Neural cell (in vitro differentiated cells): ENCODE results near the gene KLF13. TPM values are rescaled to one million over a fixed set of nuclear protein-coding genes. Genes with fewer than 3 reads are reported as not detected.
A peak's percentile ranks its signal among the peaks of the same experiment; 100 is the strongest.

ENCODE experiments used
- H2AFZ ChIP-seq: fragments of 200-600, 300-800 bp; sonication (generic), shearing (Covaris generic); 2 replicates; pipeline ENCODE4 v1.6.0; 2014; ENCODE audit warnings: low read depth, mild to moderate bottlenecking, antibody characterized with exemption, low read length, moderate library complexity
- H3F3A ChIP-seq: fragments of 200-600 bp; shearing (Covaris generic); 2 replicates; pipeline ENCODE4 v1.6.1; 2016; ENCODE audit warnings: mild to moderate bottlenecking, moderate library complexity, mixed read lengths, antibody characterized with exemption, low read length; ENCODE audit not compliant: insufficient read depth, poor library complexity, severe bottlenecking
- H3K27ac ChIP-seq: fragments of 200-600, 300-800 bp; sonication (generic), shearing (Covaris generic); 2 replicates; pipeline ENCODE4 v1.5.1; 2014; ENCODE audit warnings: mild to moderate bottlenecking, low read length, moderate library complexity
- H3K27me3 ChIP-seq: fragments of 300-800, 200-600 bp; sonication (generic), shearing (Covaris generic); 2 replicates; pipeline ENCODE4 v1.6.0; 2014; ENCODE audit warnings: mild to moderate bottlenecking, low read depth, low read length, moderate library complexity; ENCODE audit not compliant: insufficient read depth
- H3K36me3 ChIP-seq: fragments of 300-800, 200-600 bp; sonication (generic), shearing (Covaris generic); 2 replicates; pipeline ENCODE4 v1.5.1; 2014; ENCODE audit warnings: mild to moderate bottlenecking, antibody characterized with exemption, low read length, moderate library complexity; ENCODE audit not compliant: insufficient read depth
- H3K4me2 ChIP-seq: fragments of 300-800, 200-600 bp; sonication (generic), shearing (Covaris generic); 2 replicates; pipeline ENCODE4 v1.6.0; 2014; ENCODE audit warnings: mild to moderate bottlenecking, low read length
- H3K4me3 ChIP-seq: fragments of 300-800, 200-600 bp; sonication (generic), shearing (Covaris generic); 2 replicates; pipeline ENCODE4 v1.5.1; 2014; ENCODE audit warnings: mild to moderate bottlenecking, low read length, moderate library complexity
- H3K79me2 ChIP-seq: fragments of 200-600 bp; shearing (Covaris generic); replicated peaks from 2 replicates; pipeline ENCODE4 v1.6.0; 2014; ENCODE audit warnings: mild to moderate bottlenecking, low read length, moderate library complexity; ENCODE audit not compliant: insufficient read depth
- H3K9ac ChIP-seq: fragments of 300-800, 200-600 bp; sonication (generic), shearing (Covaris generic); 2 replicates; pipeline ENCODE4 v1.6.1; 2016; ENCODE audit warnings: mild to moderate bottlenecking, low read length, mixed read lengths
- H3K9me2 ChIP-seq: fragments of 200-600 bp; shearing (Covaris generic); 2 replicates; pipeline ENCODE4 v1.6.1; 2016; ENCODE audit warnings: mild to moderate bottlenecking, low read length, mixed read lengths; ENCODE audit not compliant: insufficient read depth
- H3K9me3 ChIP-seq: fragments of 200-600, 300-800 bp; sonication (generic), shearing (Covaris generic); 2 replicates; pipeline ENCODE4 v1.6.1; 2016; ENCODE audit warnings: mild to moderate bottlenecking, mixed run types, low read length, moderate library complexity, mixed read lengths
- H4K20me1 ChIP-seq: fragments of 200-600 bp; shearing (Covaris generic); 2 replicates; pipeline ENCODE4 v1.6.1; 2016; ENCODE audit warnings: mild to moderate bottlenecking, mixed run types; ENCODE audit not compliant: insufficient read depth
- EP300 ChIP-seq: fragments of 450-650 bp; conservative IDR thresholded peaks from 2 replicates; pipeline ENCODE4 v1.6.1; 2014; ENCODE audit warnings: antibody characterized with exemption, mild to moderate bottlenecking, moderate library complexity; ENCODE audit not compliant: poor library complexity, severe bottlenecking
- EZH2 ChIP-seq: fragments of 200-600, 300-800 bp; shearing (Covaris generic), sonication (generic); IDR thresholded peaks from 2 replicates; pipeline ENCODE4 v1.6.1; 2014; ENCODE audit warnings: antibody characterized with exemption, low read length, borderline replicate concordance, mild to moderate bottlenecking; ENCODE audit not compliant: insufficient read depth, poor library complexity, severe bottlenecking
- MXI1 ChIP-seq: fragments of 450-650 bp; conservative IDR thresholded peaks from 2 replicates; pipeline ENCODE4 v1.6.1; 2014; ENCODE audit warnings: antibody characterized with exemption, mild to moderate bottlenecking; ENCODE audit not compliant: poor library complexity, severe bottlenecking
- POLR2AphosphoS5 ChIP-seq: IDR thresholded peaks from 2 replicates; pipeline ENCODE4 v1.6.1; 2012
- RAD21 ChIP-seq: fragments of 450-650 bp; conservative IDR thresholded peaks from 2 replicates; pipeline ENCODE4 v1.6.1; 2014; ENCODE audit warnings: antibody characterized with exemption, mild to moderate bottlenecking, moderate library complexity
- REST ChIP-seq: IDR thresholded peaks from 2 replicates; pipeline ENCODE4 v1.6.1; 2012; ENCODE audit warnings: borderline replicate concordance
- SMC3 ChIP-seq: fragments of 450-650 bp; conservative IDR thresholded peaks from 2 replicates; pipeline ENCODE4 v1.6.1; 2014; ENCODE audit warnings: antibody characterized with exemption, mild to moderate bottlenecking, moderate library complexity; ENCODE audit not compliant: poor library complexity
- TAF1 ChIP-seq: IDR thresholded peaks from 2 replicates; pipeline ENCODE4 v1.6.1; 2012; ENCODE audit warnings: low read depth
- polyA minus RNA-seq: library from RNA; depleted of rRNA, polyadenylated mRNA; stranded (reverse); fragments of >200 nt; gene quantifications from 2 replicates; pipeline ENCODE4 v1.2.3, GENCODE V29; 2014
- polyA plus RNA-seq: library from polyadenylated mRNA; depleted of rRNA; stranded (reverse); fragments of >200 nt; gene quantifications from 2 replicates; pipeline ENCODE4 v1.2.3, GENCODE V29; 2014
- TF ChIP-seq, protein P1 (sequence below): fragments of 450-650 bp; IDR thresholded peaks from 2 replicates; pipeline ENCODE4 v1.5.1; 2014; ENCODE audit warnings: antibody characterized with exemption, mild to moderate bottlenecking, moderate library complexity; ENCODE audit not compliant: poor library complexity, severe bottlenecking

The KLF13 gene
- 17.0 and 26.1 TPM in 2 replicates for polyA plus RNA-seq
- polyA minus RNA-seq = 33.4 and 41.0 TPM in 2 replicates

GRCh38 chr15:31326156-31326874 lies at the start of gene KLF13:
TSS of gene KLF13 (plus strand) at chr15:31326835. CDS start at chr15:31327213, 378 bp downstream.
- peaks cover 27% of the 10 kb centered on the region for H4K20me1 ChIP-seq
- H3K27me3 ChIP-seq = no peaks in the 10 kb centered on the region
- peak within 1 kb of the TSS; percentile 93 for H3K9ac ChIP-seq
- peak; percentile 42 for TF ChIP-seq RAD21
- TF ChIP-seq MXI1 = peak; percentile 66
- TF ChIP-seq, protein P1, sequence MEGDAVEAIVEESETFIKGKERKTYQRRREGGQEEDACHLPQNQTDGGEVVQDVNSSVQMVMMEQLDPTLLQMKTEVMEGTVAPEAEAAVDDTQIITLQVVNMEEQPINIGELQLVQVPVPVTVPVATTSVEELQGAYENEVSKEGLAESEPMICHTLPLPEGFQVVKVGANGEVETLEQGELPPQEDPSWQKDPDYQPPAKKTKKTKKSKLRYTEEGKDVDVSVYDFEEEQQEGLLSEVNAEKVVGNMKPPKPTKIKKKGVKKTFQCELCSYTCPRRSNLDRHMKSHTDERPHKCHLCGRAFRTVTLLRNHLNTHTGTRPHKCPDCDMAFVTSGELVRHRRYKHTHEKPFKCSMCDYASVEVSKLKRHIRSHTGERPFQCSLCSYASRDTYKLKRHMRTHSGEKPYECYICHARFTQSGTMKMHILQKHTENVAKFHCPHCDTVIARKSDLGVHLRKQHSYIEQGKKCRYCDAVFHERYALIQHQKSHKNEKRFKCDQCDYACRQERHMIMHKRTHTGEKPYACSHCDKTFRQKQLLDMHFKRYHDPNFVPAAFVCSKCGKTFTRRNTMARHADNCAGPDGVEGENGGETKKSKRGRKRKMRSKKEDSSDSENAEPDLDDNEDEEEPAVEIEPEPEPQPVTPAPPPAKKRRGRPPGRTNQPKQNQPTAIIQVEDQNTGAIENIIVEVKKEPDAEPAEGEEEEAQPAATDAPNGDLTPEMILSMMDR = no peak
- no peak for TF ChIP-seq EZH2
- no peak for TF ChIP-seq SMC3
- TF ChIP-seq EP300 = peak; percentile 48
- TF ChIP-seq REST = peak; percentile 29
- peak; percentile 75 for TF ChIP-seq TAF1
- peak; percentile 91 for TF ChIP-seq POLR2AphosphoS5
- H3K9me2 ChIP-seq = no peaks in the 10 kb centered on the region
- H3F3A ChIP-seq = no peaks in the 10 kb centered on the region
- H3K79me2 ChIP-seq = peaks cover 33% of the 10 kb centered on the region
- H3K9me3 ChIP-seq = no peaks in the 10 kb centered on the region
- peak within 1 kb of the TSS; percentile 63 for H2AFZ ChIP-seq
- H3K36me3 ChIP-seq = no peaks in the 10 kb centered on the region
- H3K4me3 ChIP-seq = peak within 1 kb of the TSS; percentile 93
- peak within 1 kb of the TSS; percentile 84 for H3K27ac ChIP-seq
- peak within 1 kb of the TSS; percentile 4 for H3K4me2 ChIP-seq

GRCh38 chr15:31277335-31278060 lies 49.1 kb upstream of the KLF13 start:
- H3K79me2 ChIP-seq = no peaks in the 10 kb centered on the region
- no peaks in the 10 kb centered on the region for H4K20me1 ChIP-seq
- H2AFZ ChIP-seq = no peak overlapping the region
- H3K27me3 ChIP-seq = no peaks in the 10 kb centered on the region
- no peaks in the 10 kb centered on the region for H3K9me3 ChIP-seq
- no peak overlapping the region for H3K9ac ChIP-seq
- no peak overlapping the region for H3K4me3 ChIP-seq
- no peak overlapping the region for H3K4me2 ChIP-seq
- no peak for TF ChIP-seq MXI1
- no peak for TF ChIP-seq EP300
- TF ChIP-seq REST = no peak
- no peak overlapping the region for H3K27ac ChIP-seq
- no peaks in the 10 kb centered on the region for H3F3A ChIP-seq
- no peaks in the 10 kb centered on the region for H3K9me2 ChIP-seq
- H3K36me3 ChIP-seq = no peaks in the 10 kb centered on the region
